ENCODE data around the gene ACTN1.
A peak's percentile ranks its signal among the peaks of the same experiment; 100 is the strongest.

ACTN1 gene

DNA sequence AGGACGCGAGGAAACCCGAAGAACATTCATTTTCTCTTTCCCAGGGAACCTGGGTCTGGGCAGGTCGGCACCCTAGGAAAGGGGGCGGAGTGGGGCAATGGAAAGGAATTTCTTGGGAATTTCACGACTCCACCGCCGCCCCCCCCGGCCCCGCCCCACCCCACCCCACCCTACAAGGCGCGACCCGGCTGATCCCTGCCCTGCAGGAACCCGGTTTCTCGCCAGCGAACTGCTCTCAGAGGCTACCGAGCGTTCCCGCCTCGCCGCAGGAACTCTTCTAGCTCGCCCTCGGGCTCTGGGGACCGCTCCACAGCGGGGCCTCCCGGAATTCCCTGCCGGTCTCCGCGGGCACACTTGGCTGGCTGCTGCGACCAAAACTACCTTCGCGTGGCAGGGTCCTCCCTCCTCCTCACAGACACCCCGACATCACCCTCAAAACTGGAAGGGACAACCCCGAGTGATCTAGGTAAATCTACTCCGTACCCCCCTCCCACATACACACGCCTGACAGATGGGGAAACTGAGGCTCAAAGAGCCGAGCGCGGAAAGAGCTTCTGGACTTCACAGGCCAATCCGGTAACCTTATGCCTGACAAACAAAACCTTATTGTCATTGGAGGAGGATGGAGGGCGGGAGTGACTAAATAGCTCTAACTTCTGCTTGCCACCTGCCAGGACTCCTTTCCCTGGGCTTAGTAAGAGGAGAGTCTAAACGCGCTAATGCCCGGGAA is 785 bp upstream of the ACTN1 start:
- peak overlapping the region; percentile 96 for H3K4me3 ChIP-seq (ENCODE audit: low read depth, low read length)
- TF ChIP-seq, protein P1, sequence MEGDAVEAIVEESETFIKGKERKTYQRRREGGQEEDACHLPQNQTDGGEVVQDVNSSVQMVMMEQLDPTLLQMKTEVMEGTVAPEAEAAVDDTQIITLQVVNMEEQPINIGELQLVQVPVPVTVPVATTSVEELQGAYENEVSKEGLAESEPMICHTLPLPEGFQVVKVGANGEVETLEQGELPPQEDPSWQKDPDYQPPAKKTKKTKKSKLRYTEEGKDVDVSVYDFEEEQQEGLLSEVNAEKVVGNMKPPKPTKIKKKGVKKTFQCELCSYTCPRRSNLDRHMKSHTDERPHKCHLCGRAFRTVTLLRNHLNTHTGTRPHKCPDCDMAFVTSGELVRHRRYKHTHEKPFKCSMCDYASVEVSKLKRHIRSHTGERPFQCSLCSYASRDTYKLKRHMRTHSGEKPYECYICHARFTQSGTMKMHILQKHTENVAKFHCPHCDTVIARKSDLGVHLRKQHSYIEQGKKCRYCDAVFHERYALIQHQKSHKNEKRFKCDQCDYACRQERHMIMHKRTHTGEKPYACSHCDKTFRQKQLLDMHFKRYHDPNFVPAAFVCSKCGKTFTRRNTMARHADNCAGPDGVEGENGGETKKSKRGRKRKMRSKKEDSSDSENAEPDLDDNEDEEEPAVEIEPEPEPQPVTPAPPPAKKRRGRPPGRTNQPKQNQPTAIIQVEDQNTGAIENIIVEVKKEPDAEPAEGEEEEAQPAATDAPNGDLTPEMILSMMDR (conservative IDR thresholded peaks at IDR 0.05; ENCODE audit: low read depth, low read length) = no peak
- peak; percentile 55 for DNase-seq (ENCODE audit: low read depth)

GRCh38 chr14:68978172-68978911 is 760 bp downstream of the ACTN1 start:
- peak; percentile 64 for DNase-seq (ENCODE audit: low read depth)
- peak overlapping the region; percentile 96 for H3K4me3 ChIP-seq (ENCODE audit: low read depth, low read length)
- TF ChIP-seq, protein P1 (conservative IDR thresholded peaks at IDR 0.05; ENCODE audit: low read depth, low read length) = no peak

DNA sequence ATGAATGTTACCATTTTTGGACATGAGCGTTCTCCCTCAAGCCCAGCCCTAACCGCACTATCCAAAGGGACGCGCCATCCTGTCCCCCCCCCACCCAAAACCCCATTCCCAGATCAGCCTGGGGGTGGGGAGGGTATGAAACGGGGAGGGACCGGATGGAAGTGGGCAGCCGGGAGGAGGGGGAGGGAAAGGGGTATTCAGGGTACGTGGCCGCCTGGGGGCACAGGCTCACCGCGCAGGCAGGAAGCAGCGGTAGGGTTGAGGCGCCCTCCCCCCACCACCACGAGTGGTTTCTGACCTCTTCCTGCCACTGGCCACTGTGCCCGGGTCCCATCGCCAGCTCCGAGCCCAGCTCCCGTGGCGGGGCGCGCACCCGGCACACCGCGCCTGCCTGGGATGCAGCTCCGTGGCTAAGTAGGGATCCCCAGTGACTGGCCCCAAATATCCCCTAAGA is 1.4 kb downstream of the ACTN1 start:
- peak; percentile 85 for DNase-seq (ENCODE audit: low read depth)
- TF ChIP-seq, protein P1 (conservative IDR thresholded peaks at IDR 0.05; ENCODE audit: low read depth, low read length) = no peak
- peak overlapping the region; percentile 96 for H3K4me3 ChIP-seq (ENCODE audit: low read depth, low read length)

GRCh38 chr14:68977180-68977717 is 1.9 kb downstream of the ACTN1 start:
- DNase-seq (ENCODE audit: low read depth) = no peak
- peak overlapping the region; percentile 96 for H3K4me3 ChIP-seq (ENCODE audit: low read depth, low read length)
- TF ChIP-seq, protein P1 (conservative IDR thresholded peaks at IDR 0.05; ENCODE audit: low read depth, low read length) = no peak

- TF ChIP-seq, protein P1 (conservative IDR thresholded peaks at IDR 0.05; ENCODE audit: low read depth, low read length) = no peak
- peak; percentile 19 for DNase-seq (ENCODE audit: low read depth)
- peak overlapping the region; percentile 96 for H3K4me3 ChIP-seq (ENCODE audit: low read depth, low read length)
Observed at GRCh38 chr14:68976160-68977067, 2.7 kb downstream of the ACTN1 start.

- DNase-seq (ENCODE audit: low read depth) = peak; percentile 89
- peak overlapping the region; percentile 42 for H3K4me3 ChIP-seq (ENCODE audit: low read depth, low read length)
- TF ChIP-seq, protein P1 (conservative IDR thresholded peaks at IDR 0.05; ENCODE audit: low read depth, low read length) = peak; percentile 19
Observed at GRCh38 chr14:68975667-68976066, 3.4 kb downstream of the ACTN1 start.

All from choroid plexus epithelial cell (primary cell).